ENCODE measurements around the gene RNF213. TPM values are rescaled to one million over a fixed set of nuclear protein-coding genes. Genes with fewer than 3 reads are reported as not detected.
A peak's percentile ranks its signal among the peaks of the same experiment; 100 is the strongest.

The RNF213 gene
- total RNA-seq, 2 experiments from 2014 or later = 787 to 849 TPM

DNA sequence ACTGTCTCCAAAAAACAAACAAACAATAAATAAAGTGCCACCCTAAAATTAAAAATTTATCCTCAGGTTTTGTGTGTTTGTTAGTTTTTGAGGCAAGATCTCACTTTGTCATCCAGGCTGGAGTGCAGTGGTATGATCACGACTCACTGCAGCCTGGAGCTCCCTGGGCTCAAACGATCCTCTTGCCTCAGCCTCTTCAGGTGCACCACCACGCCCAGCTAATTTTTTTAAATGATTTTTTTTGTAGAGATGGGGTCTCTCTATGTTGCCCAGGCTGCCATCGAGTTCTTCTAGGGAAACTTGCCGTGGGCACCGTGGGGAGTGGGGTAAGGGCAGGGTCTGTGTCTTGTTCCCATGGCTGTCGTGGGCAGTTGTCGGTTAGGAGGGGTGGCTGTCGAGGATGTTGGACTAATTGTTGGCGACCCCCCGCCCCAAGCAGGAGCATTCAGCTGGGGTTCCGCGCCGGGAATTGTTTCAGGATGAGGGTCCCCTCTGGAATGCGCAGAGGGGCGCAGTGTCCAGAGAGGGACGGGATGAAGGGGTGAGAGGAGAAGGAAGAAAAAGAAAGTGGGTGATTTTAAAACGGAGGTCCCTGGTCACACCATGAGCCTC is 1.1 kb upstream of the RNF213 start:
- H3K27me3 Mint-ChIP-seq = no peaks in the 10 kb centered on the region
- peaks cover 24% of the 10 kb centered on the region for H3K36me3 Mint-ChIP-seq (ENCODE audit: low read depth)
- no peaks in the 10 kb centered on the region for H3K9me3 Mint-ChIP-seq
- ChIA-PET CTCF (interaction anchor here (1.9 kb wide), 1 partner anchor 158 kb away, joined by 7 read pairs; the partner anchor contains the start of gene GAA), POLR2A (interaction anchor here (1.1 to 19.7 kb wide), 9 partner anchors 11 to 158 kb away, joined by 3 to 390 read pairs (median 5); partner anchors contain the start of genes GAA, RNF213, SGSH and SLC26A11)
- peaks cover 70% of the 10 kb centered on the region for H3K4me1 Mint-ChIP-seq
- peak overlapping the region; percentile 92 for H3K4me3 Mint-ChIP-seq
- H3K27ac Mint-ChIP-seq = peak overlapping the region; percentile 96
- DNase-seq = peak; percentile 36

DNA sequence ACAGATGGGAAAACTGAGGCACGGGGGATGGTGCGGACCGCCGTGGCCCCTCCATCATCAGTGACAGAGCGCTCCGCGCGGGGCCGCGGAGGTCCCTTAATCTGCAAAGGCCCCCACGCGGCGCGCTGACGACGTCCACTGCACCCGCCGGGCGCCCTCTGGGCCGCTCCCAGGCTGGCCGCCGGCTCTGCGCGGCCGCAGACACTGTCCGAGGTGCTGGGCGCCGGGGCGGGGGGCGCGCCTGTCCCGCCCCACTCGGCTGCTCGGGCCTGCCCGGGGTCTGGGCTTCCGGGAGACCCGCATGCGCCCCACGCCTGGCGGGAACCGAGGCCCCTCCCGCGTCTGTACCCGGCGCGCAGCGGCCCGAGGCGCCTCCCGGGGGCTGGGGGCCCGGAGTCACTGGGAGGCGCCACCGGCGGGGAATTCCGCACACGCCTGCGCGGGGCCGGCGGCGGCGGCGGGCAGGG is 550 bp upstream of the RNF213 start:
- Mint-ChIP-seq H3K4me3 (peak overlapping the region; percentile 92), H3K36me3 (ENCODE audit: low read depth) (peaks cover 29% of the 10 kb centered on the region), H3K27ac (peak overlapping the region; percentile 96), H3K4me1 (peaks cover 64% of the 10 kb centered on the region), H3K9me3 (no peaks in the 10 kb centered on the region), H3K27me3 (no peaks in the 10 kb centered on the region)
- peak; percentile 78 for DNase-seq
- ChIA-PET POLR2A (interaction anchor here (1.0 to 19.7 kb wide), 6 partner anchors 11 to 116 kb away, joined by 3 to 390 read pairs (median 38); partner anchors contain the start of genes RNF213, SGSH and SLC26A11), CTCF (interaction anchor here (1.0 kb wide), 1 partner anchor 159 kb away, joined by 3 read pairs; the partner anchor contains the start of gene GAA)

DNA sequence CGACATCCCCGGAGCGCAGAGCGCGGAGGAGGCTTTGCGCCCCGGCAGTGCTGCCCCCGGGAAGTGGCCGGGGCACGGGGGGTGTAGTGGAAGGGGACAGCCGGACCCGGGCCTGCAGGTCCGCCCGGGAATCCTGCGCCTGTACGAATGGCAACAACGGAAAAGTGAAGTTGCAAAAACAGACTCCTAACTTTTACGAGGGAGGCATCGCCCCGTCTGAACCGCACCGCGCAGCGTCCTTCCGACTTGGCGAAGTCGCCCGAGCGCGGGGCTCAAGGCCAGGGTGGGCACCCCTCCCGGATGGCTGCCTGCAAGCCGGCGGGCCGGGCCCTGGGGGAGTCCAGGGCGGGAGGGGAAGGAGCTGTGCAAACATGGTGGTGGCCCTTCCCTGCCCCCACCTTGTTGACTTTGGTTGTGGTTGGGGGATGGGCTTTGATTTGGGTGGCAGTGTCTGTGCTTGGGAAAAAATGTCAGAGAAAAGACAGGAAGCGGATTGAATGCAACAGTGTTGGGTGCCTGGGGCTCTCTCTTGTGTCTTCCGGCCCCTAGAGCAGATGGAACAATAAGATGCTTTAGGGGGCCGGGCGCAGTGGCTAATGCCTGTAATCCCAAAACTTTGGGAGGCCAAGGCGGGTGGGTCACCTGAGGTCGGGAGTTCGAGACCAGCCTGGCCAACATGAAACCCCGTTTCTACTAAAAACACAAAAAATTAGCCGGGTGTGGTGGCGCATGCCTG is 675 bp downstream of the RNF213 start:
- ChIA-PET CTCF (interaction anchor here (1.0 kb wide), 1 partner anchor 160 kb away, joined by 3 read pairs; the partner anchor contains the start of gene GAA), POLR2A (interaction anchor here (0.5 to 20.7 kb wide), 11 partner anchors 1 to 834 kb away, joined by 3 to 390 read pairs (median 4); partner anchors contain the start of genes RNF213, SGSH and SLC26A11)
- H3K4me3 Mint-ChIP-seq = peak overlapping the region; percentile 99
- peak overlapping the region; percentile 92 for H3K27ac Mint-ChIP-seq
- peak; percentile 81 for DNase-seq
- peaks cover 57% of the 10 kb centered on the region for H3K4me1 Mint-ChIP-seq
- H3K9me3 Mint-ChIP-seq = no peaks in the 10 kb centered on the region
- peaks cover 40% of the 10 kb centered on the region for H3K36me3 Mint-ChIP-seq (ENCODE audit: low read depth)
- H3K27me3 Mint-ChIP-seq = no peaks in the 10 kb centered on the region

DNA sequence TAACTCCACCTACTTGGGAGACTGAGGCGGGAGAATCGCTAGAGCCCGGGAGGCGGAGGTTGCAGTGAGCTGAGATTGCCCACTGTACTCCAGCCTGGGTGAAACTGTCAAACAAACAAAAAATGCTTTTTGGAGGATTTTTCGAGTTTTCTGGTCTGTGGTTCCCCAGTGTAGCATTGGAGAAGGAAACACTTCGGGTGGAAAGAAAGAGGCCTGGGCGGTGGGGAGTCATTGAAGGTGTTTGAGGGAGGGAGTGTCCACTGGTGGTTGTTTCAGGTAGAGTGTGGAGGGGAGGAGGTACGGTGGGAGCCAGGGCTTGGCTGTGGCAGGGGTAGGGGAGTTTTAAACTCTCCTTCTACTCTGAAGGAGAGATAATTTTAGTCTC is 1.2 kb downstream of the RNF213 start:
- DNase-seq = no peak
- Mint-ChIP-seq H3K4me3 (peak overlapping the region; percentile 99), H3K36me3 (ENCODE audit: low read depth) (peaks cover 40% of the 10 kb centered on the region), H3K4me1 (peaks cover 54% of the 10 kb centered on the region), H3K27ac (peak overlapping the region; percentile 92), H3K9me3 (no peaks in the 10 kb centered on the region), H3K27me3 (no peaks in the 10 kb centered on the region)
- ChIA-PET CTCF (no interaction called here), POLR2A (interaction anchor here (0.5 to 20.7 kb wide), 11 partner anchors 1 to 833 kb away, joined by 3 to 390 read pairs (median 5); partner anchors contain the start of genes EIF4A3, RNF213, SGSH and SLC26A11)

DNA sequence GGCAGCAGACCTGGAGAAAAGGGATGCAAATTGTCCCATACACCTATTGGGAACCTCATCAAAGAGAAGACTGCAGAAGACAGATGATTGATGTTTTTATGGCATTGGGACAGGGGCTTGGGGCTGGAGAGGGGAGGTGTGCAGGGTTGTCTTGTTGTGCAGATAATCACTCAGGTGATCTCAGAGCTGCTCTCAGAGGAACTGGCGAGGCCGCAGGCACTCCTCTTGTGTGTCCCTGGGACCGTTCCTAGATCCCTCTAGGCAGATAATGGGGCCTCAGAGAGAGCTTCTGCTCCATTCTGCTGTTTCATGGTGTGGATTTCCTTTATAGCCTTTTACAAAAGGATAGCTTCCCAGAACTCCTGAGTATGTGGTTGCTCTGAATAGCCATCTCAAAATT is 1.6 kb downstream of the RNF213 start:
- Mint-ChIP-seq H3K36me3 (ENCODE audit: low read depth) (peaks cover 43% of the 10 kb centered on the region), H3K27ac (peak overlapping the region; percentile 92), H3K4me3 (peak overlapping the region; percentile 99), H3K4me1 (peaks cover 52% of the 10 kb centered on the region), H3K27me3 (no peaks in the 10 kb centered on the region), H3K9me3 (no peaks in the 10 kb centered on the region)
- ChIA-PET CTCF (no interaction called here), POLR2A (interaction anchor here (1.0 to 20.7 kb wide), 8 partner anchors 2 to 833 kb away, joined by 3 to 390 read pairs (median 38); partner anchors contain the start of genes EIF4A3, RNF213, SGSH and SLC26A11)
- DNase-seq = no peak

DNA sequence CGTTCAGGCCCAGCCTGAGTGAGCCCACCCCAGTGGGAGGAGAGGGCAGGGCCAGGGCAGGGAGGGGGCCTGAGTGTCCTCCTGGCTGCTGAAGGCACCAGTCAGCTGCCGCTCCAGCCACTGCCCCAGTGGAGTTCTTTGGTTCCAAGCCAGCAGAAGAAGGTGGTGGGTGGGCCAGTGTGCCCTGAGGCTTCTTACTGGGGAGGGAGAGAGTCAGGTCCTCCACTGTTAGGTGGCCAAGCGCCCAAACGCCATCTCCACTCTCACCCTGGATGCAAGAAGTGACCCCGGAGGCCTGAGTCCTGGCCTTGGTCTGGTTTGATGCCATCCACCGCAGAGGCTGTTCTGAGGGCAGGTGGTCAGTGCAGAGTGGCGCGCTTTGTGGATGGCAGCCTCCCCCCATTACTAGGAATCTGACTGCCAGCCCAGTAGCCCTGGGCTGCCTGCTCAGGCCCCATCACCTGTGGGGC is 2.2 kb downstream of the RNF213 start:
- Mint-ChIP-seq H3K27me3 (no peaks in the 10 kb centered on the region), H3K36me3 (ENCODE audit: low read depth) (peaks cover 48% of the 10 kb centered on the region), H3K4me1 (peaks cover 51% of the 10 kb centered on the region), H3K9me3 (no peaks in the 10 kb centered on the region), H3K27ac (peak overlapping the region; percentile 92), H3K4me3 (peak overlapping the region; percentile 99)
- CTCF ChIA-PET = interaction anchor here (0.6 to 4.3 kb wide), 3 partner anchors 8 to 161 kb away, joined by 3 to 33 read pairs (median 3); partner anchors contain the start of gene GAA
- DNase-seq = no peak
- POLR2A ChIA-PET = interaction anchor here (1.0 to 20.7 kb wide), 9 partner anchors 2 to 162 kb away, joined by 3 to 390 read pairs (median 24); partner anchors contain the start of genes EIF4A3, GAA, RNF213 and SGSH

DNA sequence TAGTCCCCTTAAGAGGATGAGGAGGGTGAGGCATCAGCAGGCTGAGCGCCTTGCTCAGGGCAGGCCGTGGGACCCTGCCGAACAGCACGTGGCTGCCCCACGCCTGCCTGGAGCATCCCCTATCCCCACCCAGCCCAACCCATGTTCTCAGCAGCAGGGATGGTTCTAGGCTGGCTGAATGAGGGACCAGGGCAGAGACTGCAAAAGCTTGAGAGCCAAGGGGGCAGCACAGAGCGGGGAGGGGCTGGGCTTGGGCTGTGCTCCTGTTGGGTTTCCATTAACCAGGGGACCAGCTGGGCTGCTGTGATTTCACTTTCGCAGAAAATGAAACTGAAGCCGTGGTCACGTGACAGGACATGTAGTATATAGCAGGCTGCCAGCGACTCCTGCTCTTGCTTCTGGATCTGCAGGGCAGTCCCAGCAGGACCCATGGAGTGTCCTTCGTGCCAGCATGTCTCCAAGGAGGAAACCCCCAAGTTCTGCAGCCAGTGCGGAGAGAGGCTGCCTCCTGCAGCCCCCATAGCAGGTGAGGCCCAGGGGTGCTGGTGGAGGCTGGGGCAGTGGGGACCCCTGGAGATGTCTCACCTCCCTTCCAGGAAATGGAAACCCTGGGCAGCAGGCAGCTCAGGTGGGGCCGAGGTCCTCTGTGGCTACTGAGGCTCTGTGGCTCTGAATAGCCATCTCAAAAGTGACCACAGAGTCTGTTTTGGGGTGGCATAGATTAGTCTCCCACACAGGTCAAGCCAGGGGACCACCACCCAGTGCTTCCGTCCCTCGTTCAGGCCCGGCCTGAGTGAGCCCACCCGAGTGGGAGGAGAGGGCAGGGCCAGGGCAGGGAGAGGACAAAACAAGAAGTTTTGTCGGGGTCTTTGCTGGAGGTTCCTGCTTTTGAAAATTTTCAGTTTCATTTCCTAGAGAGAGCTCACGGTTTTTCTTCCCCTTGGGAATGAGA is 2.9 kb downstream of the RNF213 start:
- ChIA-PET POLR2A (interaction anchor here (0.8 to 20.7 kb wide), 14 partner anchors 3 to 267 kb away, joined by 3 to 390 read pairs (median 6); partner anchors contain the start of genes EIF4A3, GAA, RNF213 and SGSH), CTCF (interaction anchor here (0.6 to 4.3 kb wide), 5 partner anchors 9 to 162 kb away, joined by 3 to 33 read pairs (median 3); partner anchors contain the start of gene GAA)
- H3K4me1 Mint-ChIP-seq = peaks cover 47% of the 10 kb centered on the region
- peaks cover 48% of the 10 kb centered on the region for H3K36me3 Mint-ChIP-seq (ENCODE audit: low read depth)
- peak overlapping the region; percentile 99 for H3K4me3 Mint-ChIP-seq
- peak; percentile 94 for DNase-seq
- H3K9me3 Mint-ChIP-seq = no peaks in the 10 kb centered on the region
- no peaks in the 10 kb centered on the region for H3K27me3 Mint-ChIP-seq
- peak overlapping the region; percentile 92 for H3K27ac Mint-ChIP-seq

DNA sequence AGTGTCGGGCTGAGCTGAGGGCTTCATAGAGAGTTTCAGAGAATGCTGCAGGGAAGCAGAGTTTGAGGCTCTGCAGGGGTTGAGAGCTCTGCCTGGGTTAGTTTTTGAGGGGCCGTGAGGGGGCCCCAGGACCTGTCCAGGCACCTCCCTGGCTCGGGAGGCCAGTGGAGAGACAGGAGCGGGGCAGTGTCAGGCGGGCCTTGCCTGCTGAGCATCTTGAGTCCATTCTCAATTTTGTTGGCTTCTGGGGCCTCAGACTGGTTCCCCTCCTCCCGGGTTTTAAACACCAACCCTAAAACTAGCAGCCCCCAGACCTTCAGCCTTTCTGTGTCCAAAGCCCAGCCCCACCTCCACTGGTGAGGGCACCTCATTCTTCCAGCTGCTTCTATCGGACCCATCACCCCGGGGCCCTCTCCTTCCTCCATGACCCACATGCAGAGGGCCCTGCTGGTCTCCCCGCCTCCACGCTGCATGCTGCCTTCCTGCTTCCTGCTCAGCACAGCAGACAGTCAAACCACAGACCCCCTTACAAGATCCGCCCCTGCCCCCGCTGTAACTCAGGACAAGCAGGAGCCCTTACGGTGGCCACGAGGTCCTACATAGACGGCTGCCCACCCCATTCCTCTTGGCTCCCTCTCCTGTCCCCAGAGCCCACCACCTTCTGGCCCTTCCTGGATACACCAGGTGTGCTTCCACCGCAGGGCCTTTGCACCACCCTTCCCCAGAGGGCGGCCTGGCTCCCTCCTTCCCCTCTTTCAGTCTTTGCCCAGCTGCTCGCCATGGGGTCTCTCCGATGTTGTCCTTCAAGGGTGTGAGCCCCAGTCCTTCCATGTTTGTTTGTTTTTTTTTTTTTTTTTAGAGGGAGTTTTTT is 3.8 kb downstream of the RNF213 start:
- H3K4me1 Mint-ChIP-seq = peaks cover 38% of the 10 kb centered on the region
- peak; percentile 76 for DNase-seq
- no peaks in the 10 kb centered on the region for H3K27me3 Mint-ChIP-seq
- CTCF ChIA-PET = interaction anchor here (1.2 to 4.3 kb wide), 3 partner anchors 10 to 163 kb away, joined by 3 to 33 read pairs (median 5); partner anchors contain the start of gene GAA
- H3K4me3 Mint-ChIP-seq = peak overlapping the region; percentile 99
- POLR2A ChIA-PET = interaction anchor here (0.8 to 20.7 kb wide), 15 partner anchors 4 to 268 kb away, joined by 3 to 390 read pairs (median 5); partner anchors contain the start of genes EIF4A3, GAA, RNF213 and SGSH
- no peaks in the 10 kb centered on the region for H3K9me3 Mint-ChIP-seq
- H3K27ac Mint-ChIP-seq = peak overlapping the region; percentile 92
- H3K36me3 Mint-ChIP-seq (ENCODE audit: low read depth) = peaks cover 48% of the 10 kb centered on the region

DNA sequence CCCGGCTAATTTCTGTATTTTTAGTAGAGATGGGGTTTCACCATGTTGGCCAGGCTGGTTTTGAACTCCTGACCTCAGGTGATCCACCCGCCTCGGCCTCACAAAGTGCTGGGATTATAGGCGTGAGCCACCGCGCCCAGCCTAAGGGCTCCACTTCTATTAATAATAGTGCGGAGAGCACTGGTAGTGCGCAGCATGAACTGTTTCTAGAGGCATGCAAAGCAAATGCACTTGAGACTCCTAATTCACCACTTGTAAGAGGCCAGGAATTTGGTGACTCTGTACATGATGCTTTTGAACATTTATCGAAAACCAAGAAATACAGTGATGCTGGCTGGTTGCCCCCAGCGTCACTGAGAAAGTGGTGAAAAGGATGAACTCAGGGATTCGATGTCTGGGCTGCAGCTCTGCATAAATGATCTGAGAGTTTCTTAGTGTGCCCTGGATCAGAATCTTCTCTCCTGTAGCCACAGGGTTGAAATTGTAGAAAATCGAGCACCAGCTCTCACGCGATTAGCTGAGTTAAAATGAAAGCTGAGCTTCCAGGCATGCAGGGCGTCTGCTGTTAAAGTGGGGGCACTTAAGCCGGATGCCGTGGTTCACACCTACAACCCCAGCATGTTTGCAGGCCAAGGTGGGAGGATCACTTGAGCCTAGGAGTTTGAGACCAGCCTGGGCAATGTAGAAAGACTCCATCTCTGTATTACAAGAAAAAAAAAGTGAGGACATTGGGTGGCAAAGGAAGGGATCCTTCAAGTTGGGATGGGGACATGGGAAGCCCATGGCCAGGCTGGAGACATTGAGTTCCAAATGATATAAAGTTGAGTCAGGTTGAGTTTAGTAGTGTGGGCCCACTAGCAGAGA is 4.8 kb downstream of the RNF213 start:
- peak; percentile 88 for DNase-seq
- peak overlapping the region; percentile 92 for H3K27ac Mint-ChIP-seq
- H3K27me3 Mint-ChIP-seq = no peaks in the 10 kb centered on the region
- H3K9me3 Mint-ChIP-seq = no peaks in the 10 kb centered on the region
- POLR2A ChIA-PET = interaction anchor here (0.8 to 20.7 kb wide), 16 partner anchors 5 to 164 kb away, joined by 3 to 390 read pairs (median 8); partner anchors contain the start of genes EIF4A3, GAA, RNF213 and SGSH
- H3K36me3 Mint-ChIP-seq (ENCODE audit: low read depth) = peaks cover 45% of the 10 kb centered on the region
- peaks cover 33% of the 10 kb centered on the region for H3K4me1 Mint-ChIP-seq
- H3K4me3 Mint-ChIP-seq = peak overlapping the region; percentile 99
- CTCF ChIA-PET = interaction anchor here (2.4 to 4.3 kb wide), 2 partner anchors 11 to 164 kb away, joined by 5 to 33 read pairs; partner anchors contain the start of gene GAA

DNA sequence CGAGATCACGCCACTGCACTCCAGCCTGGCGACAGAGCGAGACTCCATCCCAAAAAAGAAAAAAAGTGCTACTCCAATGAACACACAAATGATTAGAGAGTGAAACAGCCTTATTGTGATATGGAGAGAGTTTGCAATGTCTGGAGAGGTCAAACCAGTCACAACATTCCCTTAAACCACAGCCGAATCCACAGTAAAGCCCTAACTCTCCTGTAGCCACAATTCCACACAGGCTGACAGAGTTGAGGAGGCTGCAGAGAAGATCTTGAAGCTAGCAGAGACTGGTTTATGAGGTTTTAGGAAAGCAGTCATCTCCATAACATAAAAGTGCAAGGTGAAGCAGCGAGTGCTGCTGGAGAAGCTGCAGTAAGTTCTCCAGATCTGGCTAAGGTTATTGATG is 6.7 kb downstream of the RNF213 start:
- DNase-seq = no peak
- Mint-ChIP-seq H3K27ac (peak overlapping the region; percentile 65), H3K9me3 (no peaks in the 10 kb centered on the region), H3K27me3 (no peaks in the 10 kb centered on the region), H3K4me1 (peaks cover 31% of the 10 kb centered on the region), H3K36me3 (ENCODE audit: low read depth) (peaks cover 38% of the 10 kb centered on the region), H3K4me3 (peak overlapping the region; percentile 99)
- CTCF ChIA-PET = no interaction called here
- POLR2A ChIA-PET = interaction anchor here (0.6 to 20.7 kb wide), 7 partner anchors 4 to 121 kb away, joined by 3 to 390 read pairs (median 11); partner anchors contain the start of genes RNF213, SGSH and SLC26A11

Measured in activated CD4-positive, alpha-beta memory T cell treated with anti-CD3 and anti-CD28 coated beads, Interleukin-2, amount 10 ng/mL, durations not matched to agents 7 days and 5 days (primary cell).